HepG2 (cell line): ENCODE results near the gene PGC. TPM values are rescaled to one million over a fixed set of nuclear protein-coding genes. Genes with fewer than 3 reads are reported as not detected.

Experiments
- ATF6 ChIP-seq: sonication (generic); formaldehyde crosslinking; conservative IDR thresholded peaks from 2 replicates; pipeline ENCODE4 v1.4.0; 2020; ENCODE audit warnings: missing genetic modification reagents
- BRD4 ChIP-seq: sonication (generic); formaldehyde crosslinking; IDR thresholded peaks from 2 replicates; pipeline ENCODE4 v1.4.0; 2020; ENCODE audit warnings: missing genetic modification reagents
- CENPT ChIP-seq: sonication (generic); formaldehyde crosslinking; IDR thresholded peaks from 2 replicates; pipeline ENCODE4 v1.8.0; 2022; ENCODE audit warnings: low read depth, mild to moderate bottlenecking, moderate library complexity, missing genetic modification reagents
- DBP ChIP-seq: sonication (generic); formaldehyde crosslinking; IDR thresholded peaks from 2 replicates; pipeline ENCODE4 v1.4.0; 2020; ENCODE audit warnings: missing genetic modification reagents; ENCODE audit errors: not compliant biosample characterization
- FOXM1 ChIP-seq: sonication (generic); formaldehyde crosslinking; IDR thresholded peaks from 2 replicates; pipeline ENCODE4 v1.5.0; 2020; ENCODE audit warnings: missing genetic modification reagents
- HCFC1 ChIP-seq: fragments of 150-350 bp; IDR thresholded peaks from 2 replicates; pipeline ENCODE4 v1.6.1; 2014; ENCODE audit warnings: low read depth, low read length
- MBD4 ChIP-seq: IDR thresholded peaks from 2 replicates; pipeline ENCODE4 v1.6.1; 2012; ENCODE audit warnings: low read length, inconsistent platforms, borderline replicate concordance
- PHF8 ChIP-seq: sonication (generic); formaldehyde crosslinking; IDR thresholded peaks from 2 replicates; pipeline ENCODE4 v1.5.0; 2020; ENCODE audit warnings: missing genetic modification reagents
- PRPF4 ChIP-seq: fragments of 200-400 bp; formaldehyde crosslinking; IDR thresholded peaks from 2 replicates; pipeline ENCODE4 v1.6.1; 2016; ENCODE audit warnings: low read length, low read depth; ENCODE audit not compliant: poor library complexity, severe bottlenecking
- SMC3 ChIP-seq: IDR thresholded peaks from 2 replicates; pipeline ENCODE4 v1.6.1; 2011; ENCODE audit warnings: low read length, improper control_type of control experiment
- SMYD3 ChIP-seq: sonication (generic); formaldehyde crosslinking; IDR thresholded peaks from 2 replicates; pipeline ENCODE4 v1.8.1; 2023; ENCODE audit warnings: mild to moderate bottlenecking, missing genetic modification reagents
- SOX5 ChIP-seq: IDR thresholded peaks from 2 replicates; pipeline ENCODE4 v1.6.1; 2016; ENCODE audit warnings: borderline replicate concordance
- TAF1 ChIP-seq: sonication (generic); formaldehyde crosslinking; IDR thresholded peaks from 2 replicates; pipeline ENCODE4 v1.4.0; 2020; ENCODE audit warnings: missing genetic modification reagents
- TFDP1 ChIP-seq: IDR thresholded peaks from 2 replicates; pipeline ENCODE4 v1.6.1; 2016; ENCODE audit warnings: missing compliant biosample characterization, missing genetic modification reagents, borderline replicate concordance
- TMF1 ChIP-seq: sonication (generic); formaldehyde crosslinking; IDR thresholded peaks from 2 replicates; pipeline ENCODE4 v1.8.1; 2022; ENCODE audit warnings: low read depth, missing genetic modification reagents
- ZFP36L2 ChIP-seq: sonication (generic); formaldehyde crosslinking; IDR thresholded peaks from 2 replicates; pipeline ENCODE4 v1.4.0; 2020; ENCODE audit warnings: missing genetic modification reagents
- ZFP62 ChIP-seq: sonication (generic); formaldehyde crosslinking; IDR thresholded peaks from 2 replicates; pipeline ENCODE4 v1.4.0; 2020; ENCODE audit warnings: missing genetic modification reagents
- ZFYVE20 ChIP-seq: sonication (generic); formaldehyde crosslinking; IDR thresholded peaks from 2 replicates; pipeline ENCODE4 v1.8.0; 2023; ENCODE audit warnings: low read depth, mild to moderate bottlenecking, moderate library complexity, missing genetic modification reagents, borderline replicate concordance
- ZNF282 ChIP-seq: fragments of 450-650 bp; IDR thresholded peaks from 2 replicates; pipeline ENCODE4 v1.6.1; 2018; ENCODE audit not compliant: partially characterized antibody
- ZNF34 ChIP-seq: sonication (generic); formaldehyde crosslinking; IDR thresholded peaks from 2 replicates; pipeline ENCODE4 v1.4.0; 2020; ENCODE audit warnings: mild to moderate bottlenecking, missing genetic modification reagents, borderline replicate concordance
- ZNF382 ChIP-seq: sonication (generic); formaldehyde crosslinking; IDR thresholded peaks from 2 replicates; pipeline ENCODE4 v1.5.0; 2020; ENCODE audit warnings: missing genetic modification reagents, mild to moderate bottlenecking, borderline replicate concordance
- ZNF543 ChIP-seq: sonication (generic); formaldehyde crosslinking; IDR thresholded peaks from 2 replicates; pipeline ENCODE4 v1.4.0; 2020; ENCODE audit warnings: mild to moderate bottlenecking, missing genetic modification reagents
- ZNF564 ChIP-seq: sonication (generic); formaldehyde crosslinking; IDR thresholded peaks from 2 replicates; pipeline ENCODE4 v1.8.1; 2023; ENCODE audit warnings: mild to moderate bottlenecking, missing genetic modification reagents
- ZNF720 ChIP-seq: sonication (generic); formaldehyde crosslinking; IDR thresholded peaks from 2 replicates; pipeline ENCODE4 v1.4.0; 2020; ENCODE audit warnings: missing genetic modification reagents
- ZNF776 ChIP-seq: sonication (generic); formaldehyde crosslinking; IDR thresholded peaks from 2 replicates; pipeline ENCODE4 v1.4.0; 2020; ENCODE audit warnings: mild to moderate bottlenecking, missing genetic modification reagents
- ZUFSP ChIP-seq: sonication (generic); formaldehyde crosslinking; IDR thresholded peaks from 2 replicates; pipeline ENCODE4 v1.9.0; 2021; ENCODE audit warnings: missing genetic modification reagents, mild to moderate bottlenecking, borderline replicate concordance
- polyA plus RNA-seq, 8 experiments: library from polyadenylated mRNA; depleted of rRNA in 3 of 8; stranded (reverse) in 7 of 8; unstranded in 1 of 8; fragments of >200 nt; fragmentation: Illumina TruSeq in 4 of 8; extraction: Trizol in 4 of 8; gene quantifications; 2 replicates each; pipeline versions ENCODE4 v1.2.1 to v1.2.3, GENCODE V29; 2011 to 2016; ENCODE audit warnings: low read depth in 4 of 8, missing spikeins in 1 of 8, mixed read lengths in 1 of 8; ENCODE audit not compliant: insufficient read depth in 1 of 8
- total RNA-seq, 5 experiments: library from RNA; depleted of rRNA; stranded (reverse); fragments of >200 nt; fragmentation: Illumina TruSeq; extraction: Trizol; gene quantifications; 2 replicates each; pipeline ENCODE4 v1.2.3, GENCODE V29; 2016; ENCODE audit warnings: low read depth in 1 of 5

PGC gene
- total and polyA plus RNA-seq, 2 of the 13 experiments (the other 11 are each of a cell fraction or from before 2014, with no cell fraction given) = 426 to 502 TPM

GRCh38 chr6:41779788-41780550 is 32.8 kb upstream of the PGC start, which contains the start of gene FRS3 (continued):
- TF ChIP-seq ZUFSP (no peak), ZNF720 (CRISPR knock-in tag) (no peak), ZFYVE20 (no peak), ZNF564 (CRISPR knock-in tag) (no peak; the same call in 1 of the 2 replicates), BRD4 (no peak), SMYD3 (CRISPR knock-in tag) (no peak), MBD4 (no peak), PHF8 (CRISPR knock-in tag) (peak; percentile 69), TMF1 (CRISPR knock-in tag) (0 out of 2 replicates have a peak, but pooled peaks have one; percentile 55), SOX5 (CRISPR knock-in tag) (peak; percentile 56), ZNF543 (CRISPR knock-in tag) (peak; percentile 62; the same call in 1 of the 2 replicates), SMC3 (peak; percentile 78; the same call in 1 of the 2 replicates), ZFP62 (CRISPR knock-in tag) (no peak), ZNF776 (no peak), CENPT (CRISPR knock-in tag) (no peak), FOXM1 (CRISPR knock-in tag) (no peak), ZNF34 (CRISPR knock-in tag) (peak; percentile 89), TAF1 (CRISPR knock-in tag) (peak; percentile 66), ATF6 (CRISPR knock-in tag) (no peak), ZFP36L2 (CRISPR knock-in tag) (no peak), ZNF382 (CRISPR knock-in tag) (no peak), PRPF4 (no peak), DBP (CRISPR knock-in tag) (no peak), ZNF282 (no peak), TFDP1 (CRISPR knock-in tag) (peak; percentile 21; the same call in 1 of the 2 replicates), HCFC1 (peak; percentile 75)
